Skeletal muscle tissue (tissue), 4 donors: ENCODE results near the gene KCTD11. TPM values are rescaled to one million over a fixed set of nuclear protein-coding genes. Genes with fewer than 3 reads are reported as not detected.
A peak's percentile ranks its signal among the peaks of the same experiment; 100 is the strongest.

Experiments
- H3K27ac ChIP-seq: one replicate; pipeline ENCODE4 v1.7.0; 2013; ENCODE audit warnings: mild to moderate bottlenecking, low read depth, low read length, inconsistent platforms
- H3K27me3 ChIP-seq, 3 donors: one replicate each; pipeline ENCODE4 v1.7.0; 2013; ENCODE audit warnings: low read length in 3 of 3; ENCODE audit not compliant: control insufficient read depth in 3 of 3, insufficient read depth in 3 of 3
- H3K36me3 ChIP-seq, 3 donors: one replicate each; pipeline ENCODE4 v1.7.0; 2013; ENCODE audit warnings: low read length in 3 of 3; ENCODE audit not compliant: control insufficient read depth in 3 of 3, insufficient read depth in 3 of 3
- H3K4me1 ChIP-seq, 3 donors: one replicate each; pipeline ENCODE4 v1.7.0; 2013; ENCODE audit warnings: low read length in 3 of 3, mild to moderate bottlenecking in 3 of 3; ENCODE audit not compliant: control insufficient read depth in 3 of 3, insufficient read depth in 3 of 3
- H3K4me3 ChIP-seq, 3 donors: one replicate each; pipeline ENCODE4 v1.7.0; 2013; ENCODE audit warnings: low read length in 3 of 3
- H3K9ac ChIP-seq, 3 donors: one replicate each; pipeline ENCODE4 v1.7.0; 2013; ENCODE audit warnings: low read length in 3 of 3, mild to moderate bottlenecking in 3 of 3, moderate library complexity in 2 of 3, low read depth in 1 of 3
- H3K9me3 ChIP-seq, 3 donors: one replicate each; pipeline ENCODE4 v1.7.0; 2013; ENCODE audit warnings: low read length in 3 of 3; ENCODE audit not compliant: control insufficient read depth in 3 of 3
- total RNA-seq: library from RNA; depleted of rRNA; stranded (reverse); fragments of >200 nt; gene quantifications from one replicate; pipeline ENCODE4 v1.2.3, GENCODE V29; 2014
- donor health status: Osteomylitis.

The KCTD11 gene
- total RNA-seq, 1 donor from 2014 or later, result 4.2 TPM

- Histone ChIP-seq H3K9me3 (no peaks in the 10 kb centered on the region), H3K9ac (no peak overlapping the region), H3K27me3 (no peaks in the 10 kb centered on the region), H3K4me3 (no peak overlapping the region), H3K4me1 (peaks cover 14 to 17% (median 16%) of the 10 kb centered on the region in 3 donors), H3K27ac (no peak overlapping the region), H3K36me3 (peaks cover 64 to 72% (median 68%) of the 10 kb centered on the region in 3 donors)
Measured at GRCh38 chr17:7323731-7324437, 28.1 kb upstream of the KCTD11 start.

GRCh38 chr17:7324438-7324779 is 27.6 kb upstream of the KCTD11 start:
- Histone ChIP-seq H3K4me1 (peaks cover 14 to 17% (median 17%) of the 10 kb centered on the region in 3 donors), H3K4me3 (no peak overlapping the region), H3K27ac (no peak overlapping the region), H3K9ac (no peak overlapping the region), H3K27me3 (no peaks in the 10 kb centered on the region), H3K9me3 (no peaks in the 10 kb centered on the region), H3K36me3 (peaks cover 61 to 69% (median 65%) of the 10 kb centered on the region in 3 donors)

GRCh38 chr17:7325031-7325528 is 26.9 kb upstream of the KCTD11 start:
- Histone ChIP-seq H3K36me3 (peaks cover 61 to 68% (median 63%) of the 10 kb centered on the region in 3 donors), H3K9me3 (no peaks in the 10 kb centered on the region), H3K4me3 (no peak overlapping the region), H3K27me3 (no peaks in the 10 kb centered on the region), H3K27ac (no peak overlapping the region), H3K9ac (no peak overlapping the region), H3K4me1 (peaks cover 19 to 22% (median 21%) of the 10 kb centered on the region in 3 donors)

- H3K36me3 ChIP-seq, result peaks cover 51 to 57% (median 52%) of the 10 kb centered on the region in 3 donors
- no peaks in the 10 kb centered on the region for H3K27me3 ChIP-seq
- H3K9me3 ChIP-seq, result no peaks in the 10 kb centered on the region
- H3K9ac ChIP-seq, result no peak overlapping the region
- no peak overlapping the region for H3K4me3 ChIP-seq
- H3K4me1 ChIP-seq, result peaks cover 25 to 29% (median 27%) of the 10 kb centered on the region in 3 donors
- H3K27ac ChIP-seq, result no peak overlapping the region
Measured at GRCh38 chr17:7326186-7326585, 25.8 kb upstream of the KCTD11 start.

- Histone ChIP-seq H3K36me3 (peaks cover 42 to 48% (median 43%) of the 10 kb centered on the region in 3 donors), H3K27ac (no peak overlapping the region), H3K9ac (no peak overlapping the region), H3K4me3 (no peak overlapping the region), H3K27me3 (peaks cover 0 to 3% (median 0%) of the 10 kb centered on the region in 3 donors), H3K9me3 (no peaks in the 10 kb centered on the region), H3K4me1 (peaks cover 25 to 29% (median 27%) of the 10 kb centered on the region in 3 donors)
Measured at GRCh38 chr17:7327056-7327455, 24.9 kb upstream of the KCTD11 start.

GRCh38 chr17:7327501-7327900 is 24.5 kb upstream of the KCTD11 start:
- Histone ChIP-seq H3K36me3 (peaks cover 38 to 43% (median 39%) of the 10 kb centered on the region in 3 donors), H3K4me3 (no peak overlapping the region)

GRCh38 chr17:7328009-7328408 is 24.0 kb upstream of the KCTD11 start:
- H3K9me3 ChIP-seq, result no peaks in the 10 kb centered on the region
- peaks cover 25 to 29% (median 27%) of the 10 kb centered on the region in 3 donors for H3K4me1 ChIP-seq
- peak overlapping the region in 2 of 3 donors; percentile 91 to 93 for H3K9ac ChIP-seq
- H3K27ac ChIP-seq, result no peak overlapping the region
- peak overlapping the region; percentile 97 to 100 (median 99) for H3K4me3 ChIP-seq
- H3K36me3 ChIP-seq, result peaks cover 33 to 38% (median 34%) of the 10 kb centered on the region in 3 donors
- peaks cover 0 to 8% (median 0%) of the 10 kb centered on the region in 3 donors for H3K27me3 ChIP-seq

More at GRCh38 chr17:7327501-7327900, 24.5 kb upstream of the KCTD11 start:
- peaks cover 0 to 8% (median 0%) of the 10 kb centered on the region in 3 donors for H3K27me3 ChIP-seq
- H3K27ac ChIP-seq, result no peak overlapping the region
- H3K9ac ChIP-seq, result peak overlapping the region in 1 of 3 donors; percentile 33
- H3K9me3 ChIP-seq, result no peaks in the 10 kb centered on the region
- peaks cover 25 to 29% (median 27%) of the 10 kb centered on the region in 3 donors for H3K4me1 ChIP-seq

GRCh38 chr17:7328840-7329373 is 23.1 kb upstream of the KCTD11 start, which contains the start of gene NEURL4:
TSS of gene NEURL4 (minus strand) at chr17:7329335. CDS start at chr17:7329312, 23 bp downstream.
- Histone ChIP-seq H3K9me3 (no peaks in the 10 kb centered on the region), H3K27me3 (peaks cover 0 to 10% (median 0%) of the 10 kb centered on the region in 3 donors), H3K9ac (peak within 1 kb of the TSS; percentile 91 to 95 (median 93)), H3K4me3 (peak within 1 kb of the TSS; percentile 97 to 100 (median 99)), H3K36me3 (peaks cover 24 to 29% (median 25%) of the 10 kb centered on the region in 3 donors), H3K4me1 (peaks cover 25 to 29% (median 27%) of the 10 kb centered on the region in 3 donors), H3K27ac (peak within 1 kb of the TSS; percentile 88)

- peaks cover 25 to 29% (median 27%) of the 10 kb centered on the region in 3 donors for H3K4me1 ChIP-seq
- peak overlapping the region; percentile 88 for H3K27ac ChIP-seq
- H3K4me3 ChIP-seq, result peak overlapping the region; percentile 97 to 100 (median 99)
- H3K27me3 ChIP-seq, result peaks cover 0 to 16% (median 1%) of the 10 kb centered on the region in 3 donors
- H3K9ac ChIP-seq, result peak overlapping the region; percentile 78 to 91 (median 83)
- H3K9me3 ChIP-seq, result no peaks in the 10 kb centered on the region
- peaks cover 19 to 24% (median 20%) of the 10 kb centered on the region in 3 donors for H3K36me3 ChIP-seq
Measured at GRCh38 chr17:7329374-7329996, 22.5 kb upstream of the KCTD11 start.
